Nucleus accumbens (tissue), 56 donors: ENCODE results near the gene MBP.
A peak's percentile ranks its signal among the peaks of the same experiment; 100 is the strongest.

Experiments used
- DNase-seq, 56 donors: peaks; one replicate each; lab custom pipeline; 2025; lab: John Stamatoyannopoulos, UW

Gene MBP

DNA sequence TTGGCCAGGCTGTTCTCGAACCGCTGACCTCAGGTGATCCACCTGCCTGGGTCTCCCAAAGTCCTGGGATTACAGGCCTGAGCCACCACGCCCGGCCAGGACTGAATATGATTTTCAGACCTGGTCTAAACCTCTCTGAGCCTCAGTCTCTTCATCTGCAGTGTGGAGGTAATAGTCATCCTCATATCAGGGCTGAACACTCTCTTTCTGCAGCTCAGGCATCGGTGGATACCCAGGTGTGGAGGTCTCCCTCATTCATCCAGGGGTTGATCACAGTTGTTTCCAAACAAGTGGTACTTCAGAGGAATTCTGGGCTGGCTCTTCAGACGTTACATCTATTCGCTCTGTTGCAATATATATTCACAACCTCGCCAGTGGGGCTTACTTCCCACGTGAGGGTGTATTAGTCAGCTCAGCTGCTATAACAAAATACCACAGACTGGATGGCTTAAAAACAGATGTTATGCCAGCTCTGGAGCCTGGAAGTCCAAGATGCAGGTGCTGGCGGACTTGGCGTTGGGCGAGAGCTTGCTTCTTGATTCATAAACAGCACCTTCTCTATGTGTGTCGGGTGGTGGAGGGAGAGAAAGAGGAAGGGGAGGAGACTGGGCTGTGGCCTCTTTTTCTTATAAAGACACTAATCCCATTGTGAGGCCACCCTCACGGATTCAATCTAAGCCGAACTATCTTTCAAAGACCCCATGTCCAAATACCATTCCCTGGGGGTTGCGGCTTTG is 2.9 kb upstream of the MBP start:
- no peak for DNase-seq

DNA sequence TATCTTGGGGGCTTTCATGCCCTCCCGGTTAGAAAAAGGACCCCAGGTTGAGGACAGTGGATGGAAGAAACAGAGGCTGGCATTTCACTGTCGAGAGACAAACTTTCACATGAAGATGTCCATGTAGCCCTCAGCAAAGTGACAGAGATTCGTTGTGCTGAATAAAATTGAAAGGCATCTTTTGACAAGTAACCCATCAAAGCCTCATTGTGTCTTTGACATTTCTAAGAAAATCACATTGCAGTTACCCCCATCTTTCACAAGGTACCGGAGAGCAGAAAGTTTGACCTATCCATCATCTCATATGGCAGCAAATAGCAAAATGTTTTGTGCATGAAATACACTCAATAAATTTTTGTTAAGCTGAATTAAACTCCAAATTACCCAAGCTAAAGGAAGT is 2.0 kb upstream of the MBP start:
- DNase-seq = no peak

DNA sequence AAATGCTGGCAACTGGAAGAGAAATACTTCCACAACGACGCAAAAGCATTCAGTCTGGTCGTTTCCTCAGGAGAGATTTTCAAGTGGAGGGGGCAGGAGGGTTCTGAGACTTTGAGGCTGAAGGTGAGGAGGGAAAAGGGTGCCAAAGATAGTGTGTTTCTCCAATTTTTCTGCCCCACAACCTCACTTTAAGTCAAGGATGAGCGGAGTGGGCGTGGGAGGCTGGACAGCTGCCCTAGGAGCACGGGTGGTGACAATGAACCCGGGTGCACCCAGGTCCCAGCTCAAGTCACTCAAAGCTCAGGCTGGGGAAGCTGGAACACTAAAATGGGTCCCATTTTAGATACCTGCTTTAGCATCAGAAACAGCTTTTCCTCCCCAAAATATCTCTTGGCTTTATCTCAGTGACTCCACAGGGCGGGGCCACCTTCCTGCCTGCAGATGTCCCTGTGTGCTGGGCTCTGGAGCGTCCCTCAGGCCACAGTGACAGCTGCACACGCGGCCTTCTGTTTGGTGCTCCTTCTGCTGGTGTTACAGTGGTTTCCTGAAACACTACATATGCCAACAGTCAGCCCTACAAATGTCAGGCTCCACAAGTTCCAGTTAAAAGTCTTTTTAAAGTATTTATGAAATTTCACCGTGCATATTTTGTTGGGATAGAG is 1.4 kb upstream of the MBP start:
- DNase-seq = peak in 2 of 56 donors; percentile 8 to 37

DNA sequence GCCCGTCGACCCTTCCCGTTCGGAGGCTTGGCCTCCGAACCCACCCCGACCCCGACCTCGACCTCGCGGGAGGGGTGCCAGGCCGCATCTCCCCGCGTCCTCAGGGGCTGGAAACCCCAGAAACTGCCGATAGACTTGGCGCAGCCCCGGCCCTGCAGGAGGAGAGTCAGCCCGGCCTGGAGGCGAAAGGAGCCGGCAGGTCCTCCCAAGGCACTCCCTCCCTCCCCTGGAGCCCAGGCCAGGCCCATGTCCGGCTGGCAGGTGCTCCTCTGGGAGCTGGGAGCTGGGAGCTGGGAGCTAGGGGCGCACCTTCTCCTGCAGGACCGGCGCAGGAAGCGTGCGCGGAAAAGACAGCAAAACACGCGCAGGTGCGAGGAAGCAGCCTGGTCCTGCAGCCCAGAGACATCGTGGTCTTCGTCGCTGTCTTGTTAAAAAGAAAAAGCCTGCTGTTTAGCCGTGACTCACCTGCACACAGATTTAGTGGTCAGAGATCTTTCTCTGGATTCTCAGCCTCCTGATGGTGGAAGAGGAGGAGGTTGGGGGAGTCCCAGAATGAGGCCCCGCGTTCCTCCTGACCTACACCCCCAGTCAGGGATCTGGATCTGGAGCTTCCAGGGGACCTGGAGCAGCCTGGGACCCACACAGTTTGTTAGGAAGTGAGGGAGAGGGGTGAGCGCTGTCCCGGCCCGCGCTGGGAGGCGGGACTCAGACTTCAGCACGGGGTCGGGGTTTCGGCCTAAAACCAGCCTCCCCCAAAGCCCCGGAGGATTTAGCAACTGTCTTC is 660 bp upstream of the MBP start:
- DNase-seq = no peak

DNA sequence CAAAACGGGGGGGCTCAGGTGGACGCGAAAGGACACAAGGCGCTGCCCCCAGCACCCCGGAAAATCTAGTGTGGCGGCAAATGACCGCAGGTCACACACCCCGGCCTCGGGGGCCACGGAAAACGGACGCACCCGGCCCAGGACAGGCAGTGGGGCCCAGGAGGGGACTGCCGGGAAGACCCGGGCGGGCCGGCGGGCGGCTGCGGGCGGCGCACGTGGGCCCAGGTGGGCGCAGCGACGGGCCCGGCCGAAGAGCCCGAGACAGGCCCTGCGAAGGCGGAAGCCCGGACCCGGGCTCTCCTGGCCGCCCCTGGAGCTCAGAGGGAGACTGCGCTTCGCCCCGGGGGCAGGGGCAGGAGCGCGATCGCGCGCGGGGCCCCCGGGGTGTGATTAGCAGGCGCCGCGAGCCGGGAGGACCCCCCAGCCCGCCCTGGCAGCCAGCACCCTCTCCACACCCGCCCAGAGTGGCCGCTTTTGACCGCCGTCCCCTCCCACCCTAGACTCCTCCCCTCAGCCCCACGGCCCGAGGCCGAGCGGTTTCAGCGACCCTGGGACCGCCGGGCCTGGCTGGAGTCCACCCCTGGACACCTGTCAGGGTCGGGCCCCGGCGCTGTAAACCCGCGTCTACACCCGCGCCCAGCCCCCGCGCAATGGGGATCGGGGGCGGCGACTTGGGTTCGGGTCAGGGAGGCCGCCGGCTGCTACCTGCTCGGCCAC is 773 bp downstream of the MBP start:
- DNase-seq = peak in 1 of 56 donors; percentile 24

DNA sequence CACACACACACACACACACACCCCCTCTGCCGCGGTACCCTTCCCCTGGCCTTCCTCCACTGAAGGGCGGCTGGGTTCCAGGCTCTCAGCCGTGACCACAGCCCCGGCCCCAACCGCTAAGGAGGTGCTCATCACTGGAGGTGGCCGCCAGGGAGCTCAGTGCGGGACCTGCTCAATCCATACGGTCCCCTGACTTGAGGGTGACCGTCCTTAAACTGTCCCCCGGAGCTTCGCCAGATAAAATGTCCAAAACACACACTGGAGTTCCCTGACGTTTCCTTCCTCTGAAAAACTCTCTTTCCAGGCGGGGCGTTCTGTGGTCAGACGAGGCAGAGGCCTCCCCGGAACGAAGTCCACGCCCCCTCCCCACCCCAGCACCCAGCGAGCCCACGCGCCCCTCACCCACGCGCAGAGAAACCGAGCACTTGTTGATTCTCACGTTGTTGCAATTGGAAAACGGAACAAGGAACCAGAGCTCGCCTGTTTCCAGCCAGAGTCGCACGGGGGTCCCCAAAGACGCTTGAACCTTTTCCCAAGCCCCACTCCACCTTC is 1.4 kb downstream of the MBP start:
- no peak for DNase-seq

DNA sequence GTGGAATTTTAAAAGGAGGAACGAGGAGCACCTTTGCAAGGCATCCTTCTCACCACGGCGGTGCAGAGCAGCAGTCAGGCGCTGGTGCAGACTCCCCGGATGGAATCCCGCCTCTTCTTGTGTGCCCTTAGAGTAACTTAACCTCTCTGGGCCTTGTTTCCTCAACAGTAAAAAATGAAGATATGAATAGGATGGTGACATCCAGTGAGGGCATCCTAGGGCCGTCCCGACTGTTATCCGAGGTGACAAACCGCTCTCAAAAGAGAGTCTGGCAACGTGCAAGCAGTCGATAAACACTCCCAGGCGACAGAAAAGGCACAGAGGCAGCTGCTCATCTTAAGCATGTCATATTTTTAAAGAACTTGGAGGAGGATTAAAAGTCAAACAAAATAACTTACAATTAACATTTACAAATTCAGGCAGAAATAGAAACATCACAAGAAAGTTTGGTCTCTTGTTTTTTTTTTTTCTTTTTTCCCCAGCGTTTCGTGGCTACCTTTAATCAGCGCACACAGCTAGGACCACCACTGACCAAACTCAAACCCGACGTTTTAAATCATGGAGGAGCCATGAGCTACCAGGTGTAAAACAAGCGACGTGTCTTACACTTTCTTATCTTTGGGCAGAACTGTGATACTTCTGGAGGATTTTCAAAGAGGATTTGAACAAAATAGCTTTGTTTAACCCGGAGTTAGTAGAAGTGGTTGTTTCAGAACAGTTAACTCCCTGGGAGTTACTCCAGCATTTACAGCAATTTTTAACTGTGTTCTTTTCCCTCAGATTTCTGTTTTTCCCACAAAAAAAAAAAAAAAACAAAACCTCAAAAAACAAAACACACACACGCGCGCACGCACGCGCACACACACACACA is 2.1 kb downstream of the MBP start:
- DNase-seq = no peak

DNA sequence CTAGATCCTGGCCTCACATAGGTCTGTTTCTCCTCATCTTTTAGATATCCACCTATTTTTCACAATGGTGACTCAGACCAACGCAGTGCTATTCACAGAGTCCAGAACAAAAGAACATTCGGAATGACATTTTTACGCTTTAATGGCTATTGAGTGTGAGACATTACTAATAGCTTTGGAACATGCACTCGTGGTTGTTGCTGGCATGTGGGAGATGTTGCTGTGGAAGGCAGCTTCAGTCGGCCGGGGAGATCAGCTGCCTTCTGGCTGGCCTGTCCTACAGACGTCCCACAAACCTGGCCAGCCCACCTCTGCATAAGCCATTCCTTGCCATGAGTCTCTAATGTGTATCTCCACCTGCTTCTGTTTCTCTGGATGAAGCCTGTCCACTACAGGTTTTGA is 3.4 kb downstream of the MBP start:
- DNase-seq = no peak

DNA sequence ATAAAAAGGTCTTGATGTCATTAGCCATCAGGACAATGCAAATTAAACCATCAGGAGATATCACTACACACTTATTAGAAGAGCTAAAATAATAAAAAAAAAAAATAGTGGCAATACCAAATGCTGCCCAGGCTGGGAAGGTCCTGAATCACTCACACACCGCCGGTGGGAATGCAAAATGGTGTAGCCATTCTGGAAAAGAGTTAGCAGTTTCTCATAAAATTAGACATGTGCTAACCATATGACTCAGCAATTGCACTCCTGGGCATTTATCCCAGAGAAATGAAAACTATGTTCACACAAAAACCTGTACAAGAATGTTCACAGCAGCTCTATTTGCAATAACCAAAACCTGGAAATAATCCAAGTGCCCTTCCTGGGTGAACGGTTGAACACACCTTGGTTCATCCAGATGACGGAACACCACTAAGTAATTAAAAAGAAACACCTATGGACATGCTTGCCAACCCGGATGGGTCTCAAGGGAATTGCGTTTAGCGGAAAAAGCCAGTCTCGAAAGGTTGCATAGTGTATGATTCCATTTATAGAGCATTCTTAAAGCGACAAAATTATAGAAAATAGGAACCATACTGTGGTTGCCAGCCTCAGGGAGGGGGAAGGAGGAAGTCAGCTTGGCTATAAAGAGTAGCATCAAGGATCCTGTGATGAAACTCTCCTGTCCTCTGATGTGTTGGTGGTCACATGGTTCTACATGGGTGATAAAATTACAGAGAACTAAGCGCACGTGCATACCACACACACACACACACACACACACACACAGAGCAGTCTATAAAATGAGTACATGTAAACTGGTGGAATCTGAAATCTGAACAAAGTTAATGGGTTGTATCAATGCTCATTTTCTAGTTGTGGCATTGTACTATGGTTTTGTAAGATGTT is 4.6 kb downstream of the MBP start:
- DNase-seq = no peak

DNA sequence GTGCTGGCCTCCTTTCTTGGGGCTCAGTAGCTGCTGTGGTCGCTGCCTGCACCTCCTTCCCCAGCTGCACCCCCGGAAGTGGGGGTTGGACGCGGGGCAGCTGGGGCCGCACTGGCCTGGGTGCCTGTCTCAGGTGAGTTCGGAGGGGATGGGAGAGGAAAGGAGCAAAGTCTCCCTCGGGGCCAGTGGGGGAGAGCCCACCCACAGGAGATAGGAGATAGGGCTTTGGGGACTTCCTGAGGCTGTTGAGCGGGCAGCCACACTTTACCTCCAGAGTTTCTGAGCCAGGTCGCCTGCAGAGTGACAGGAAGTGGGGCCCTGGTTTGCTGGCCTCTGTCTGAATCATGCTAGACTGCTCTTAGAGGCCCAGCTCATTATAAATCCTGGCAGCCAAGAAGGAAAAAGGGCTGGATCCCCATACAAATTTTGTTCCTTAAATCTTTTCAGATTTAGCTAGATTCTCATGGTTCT is 8.1 kb downstream of the MBP start:
- DNase-seq = no peak

DNA sequence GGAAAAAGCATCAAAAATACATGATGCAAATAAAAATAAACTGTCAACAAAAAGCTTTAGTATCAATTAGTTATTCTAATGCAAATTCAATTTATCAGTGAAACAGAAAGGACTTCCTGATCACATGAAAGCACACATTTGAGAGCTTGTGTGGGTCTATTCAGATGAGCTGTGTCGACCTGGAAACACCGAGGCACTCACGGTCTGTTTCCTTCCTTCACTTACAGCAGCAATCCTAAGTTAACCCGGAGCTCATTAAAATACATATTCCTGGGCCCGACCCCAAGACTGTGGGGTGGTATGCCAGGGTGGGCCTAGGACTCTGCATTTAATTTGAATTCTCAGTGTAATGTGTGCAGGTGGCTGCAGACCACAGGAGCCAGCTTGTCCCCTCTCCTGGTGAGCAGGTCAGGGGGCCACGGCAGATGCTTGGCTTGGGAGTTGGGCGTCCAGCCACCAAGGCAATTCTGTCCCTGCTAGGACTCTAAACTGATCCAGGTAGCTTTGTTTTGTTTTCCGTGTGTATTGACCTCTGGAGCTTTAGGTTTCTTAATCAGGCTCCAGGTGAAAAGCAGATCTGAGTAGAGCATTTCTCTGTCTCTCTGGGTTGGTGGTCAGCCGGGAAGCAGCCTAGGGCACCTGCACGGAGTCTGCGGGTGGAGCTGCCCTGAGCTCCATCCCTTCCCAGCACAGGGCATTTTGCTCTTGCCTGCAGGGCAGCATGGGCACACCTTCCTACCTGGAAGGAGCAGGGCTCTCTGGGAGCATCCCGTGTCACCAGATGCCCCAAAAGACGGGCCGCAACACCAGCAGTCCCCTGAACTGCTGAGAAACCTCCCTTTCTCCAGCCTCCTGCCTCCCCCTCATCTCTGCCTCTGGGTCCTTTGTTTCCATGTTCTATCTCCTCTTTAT is 9.0 kb downstream of the MBP start:
- no peak for DNase-seq

DNA sequence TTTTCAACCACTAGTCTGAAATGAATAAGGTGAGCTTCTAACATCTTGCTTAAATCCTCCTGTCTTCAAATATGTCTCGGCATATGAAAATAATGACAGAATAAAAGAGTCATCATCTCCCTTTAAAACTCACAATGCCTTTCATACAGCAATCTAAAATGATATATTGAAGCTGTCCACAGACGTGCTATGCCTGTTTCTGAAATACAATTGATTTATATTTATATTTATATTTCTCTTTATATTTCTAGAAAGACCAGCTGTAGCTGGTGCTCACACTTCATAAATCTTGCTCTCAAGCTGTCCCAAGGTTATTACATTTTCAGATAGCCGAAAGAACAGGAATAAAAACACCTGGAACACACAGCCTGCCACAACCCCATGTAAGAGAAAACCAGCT is 11.1 kb downstream of the MBP start:
- no peak for DNase-seq

DNA sequence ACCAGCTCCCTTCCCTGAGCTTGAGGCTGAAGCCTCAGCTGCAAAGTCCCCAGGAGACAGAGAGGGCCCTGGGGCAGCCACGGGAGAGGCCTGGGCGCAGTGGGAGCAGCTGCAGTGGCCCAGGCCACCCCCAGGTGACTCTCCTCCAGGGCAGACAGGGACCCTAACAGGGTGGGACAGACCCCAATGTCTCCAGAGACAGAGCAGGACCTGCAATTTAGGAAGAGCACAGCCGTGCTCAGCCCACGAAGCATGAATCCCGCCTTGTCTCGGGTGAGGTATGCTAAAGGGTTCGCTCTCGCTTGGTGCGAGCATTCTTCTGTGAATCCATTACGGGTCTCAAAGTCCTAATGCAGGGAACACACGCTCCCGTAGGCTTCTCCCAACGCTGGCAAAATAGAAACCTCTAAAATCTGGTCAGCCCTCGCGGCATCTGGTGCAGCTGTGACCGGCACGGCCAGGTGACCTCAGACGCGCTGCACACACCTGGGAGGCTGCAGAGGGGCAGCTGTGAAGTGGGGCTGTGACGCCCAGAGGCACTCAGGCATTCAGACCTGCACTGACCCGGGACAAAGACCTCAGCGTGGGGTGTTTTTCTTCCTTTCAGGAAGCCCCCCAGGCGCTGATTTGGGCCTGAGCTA is 12.6 kb downstream of the MBP start:
- DNase-seq = no peak

DNA sequence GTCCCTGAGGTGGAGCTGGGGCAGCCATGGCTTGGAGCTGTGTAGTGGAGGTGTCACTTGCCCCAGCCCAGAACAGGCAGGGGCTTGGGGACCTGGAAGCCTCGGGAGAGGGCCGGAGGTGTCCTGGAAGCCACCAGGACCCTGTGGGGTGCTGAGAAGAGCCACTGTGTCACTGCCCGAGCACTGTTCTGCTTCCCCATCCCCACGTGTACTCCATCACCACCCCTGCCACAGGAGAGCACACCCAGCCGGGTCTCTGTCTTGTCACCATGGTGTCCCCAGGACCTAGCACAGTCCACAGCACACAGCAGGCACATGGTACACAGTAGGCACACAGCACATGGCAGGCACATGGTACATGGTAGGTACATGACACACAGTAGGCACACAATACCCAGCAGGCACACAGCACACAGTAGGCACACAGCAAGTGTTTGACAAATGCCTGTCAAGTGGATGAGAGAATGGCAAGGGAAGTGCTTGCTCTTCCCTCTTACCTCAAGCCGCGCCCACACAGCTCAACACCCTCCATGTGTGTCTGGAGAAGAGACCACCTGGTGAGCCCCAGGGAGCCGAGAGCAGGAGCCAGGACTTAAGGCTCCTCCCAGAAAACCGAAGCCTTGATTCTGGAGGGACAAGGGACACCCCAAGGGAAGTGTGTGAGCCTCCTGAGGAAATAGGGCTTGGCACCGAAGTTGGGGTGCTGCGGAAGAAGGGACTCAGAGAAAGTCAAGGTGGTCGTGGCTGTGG is 13.3 kb downstream of the MBP start:
- DNase-seq = no peak

DNA sequence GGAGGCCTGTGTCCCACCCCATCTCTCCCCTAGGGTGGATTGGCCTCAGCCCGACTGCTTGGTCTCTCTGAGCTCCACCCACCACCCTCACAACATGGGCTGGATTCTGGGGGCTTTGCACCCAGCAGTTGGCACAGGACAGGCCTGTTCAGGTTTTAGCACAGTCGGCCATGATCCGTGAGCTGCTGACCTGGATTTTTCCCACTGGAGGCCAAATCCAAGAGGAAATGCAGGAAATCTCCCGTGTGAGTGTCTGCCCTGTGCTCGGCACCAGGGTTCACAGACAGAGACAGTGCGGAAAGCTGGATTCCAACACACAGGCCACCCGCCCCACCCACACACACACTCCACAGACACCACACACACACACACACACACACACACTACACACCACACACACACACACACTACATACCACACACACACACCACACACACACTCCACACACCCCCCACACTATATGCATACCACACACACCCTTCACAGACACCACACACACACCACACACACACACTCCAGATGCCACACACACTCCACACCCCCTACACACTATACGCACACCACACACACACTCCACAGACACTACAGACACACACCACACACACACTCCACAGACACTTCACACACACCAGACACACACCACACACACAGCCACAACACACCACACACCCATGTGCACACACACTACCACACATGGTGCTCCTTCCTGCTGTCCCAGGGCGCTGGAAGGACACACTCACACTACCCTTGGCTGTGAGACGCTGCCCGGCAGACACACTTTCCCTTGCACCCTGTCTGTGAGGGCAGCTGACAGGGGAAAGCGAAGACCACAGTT is 14.1 kb downstream of the MBP start:
- DNase-seq = no peak
